Endodermal cell (in vitro differentiated cells): ENCODE measurements around the gene JMJD1C. TPM values are rescaled to one million over a fixed set of nuclear protein-coding genes. Genes with fewer than 3 reads are reported as not detected.

ENCODE experiments used
- DNase-seq: peaks from one replicate; pipeline ENCODE4 v3.0.0-alpha.2; 2017
- H3K27ac ChIP-seq: 2 replicates; pipeline ENCODE4 v1.5.1; 2013; ENCODE audit warnings: mild to moderate bottlenecking, low read depth, low read length, moderate library complexity
- H3K27me3 ChIP-seq: 2 replicates; pipeline ENCODE4 v1.6.1; 2013; ENCODE audit warnings: mild to moderate bottlenecking, low read length, moderate library complexity; ENCODE audit not compliant: insufficient read depth, control insufficient read depth, poor library complexity, severe bottlenecking
- H3K36me3 ChIP-seq: 2 replicates; pipeline ENCODE4 v1.7.0; 2013; ENCODE audit warnings: mild to moderate bottlenecking, low read length, moderate library complexity; ENCODE audit not compliant: control insufficient read depth, insufficient read depth
- H3K4me1 ChIP-seq: one replicate; pipeline ENCODE4 v1.7.0; 2013; ENCODE audit warnings: low read length; ENCODE audit not compliant: control insufficient read depth, insufficient read depth
- H3K4me3 ChIP-seq: 2 replicates; pipeline ENCODE4 v1.5.1; 2013; ENCODE audit warnings: mild to moderate bottlenecking, low read length, moderate library complexity
- H3K9ac ChIP-seq: 2 replicates; pipeline ENCODE4 v1.6.1; 2013; ENCODE audit warnings: mild to moderate bottlenecking, low read length, moderate library complexity; ENCODE audit not compliant: poor library complexity, severe bottlenecking; ENCODE audit errors: extremely low read depth
- H3K9me3 ChIP-seq: 2 replicates; pipeline ENCODE4 v1.6.1; 2013; ENCODE audit warnings: mild to moderate bottlenecking, low read length, moderate library complexity; ENCODE audit not compliant: control insufficient read depth
- H3K27ac Mint-ChIP-seq: 2 replicates; pipeline ENCODE4 v1.8.0; 2020; ENCODE audit warnings: mixed read lengths
- H3K27me3 Mint-ChIP-seq: 2 replicates; pipeline ENCODE4 v1.8.0; 2021; ENCODE audit warnings: mild to moderate bottlenecking, mixed read lengths; ENCODE audit not compliant: insufficient read depth
- H3K36me3 Mint-ChIP-seq: 2 replicates; pipeline ENCODE4 v1.8.0; 2020; ENCODE audit warnings: low read depth, mixed read lengths
- H3K4me1 Mint-ChIP-seq: 2 replicates; pipeline ENCODE4 v1.8.0; 2020; ENCODE audit warnings: mixed read lengths
- H3K4me3 Mint-ChIP-seq: 2 replicates; pipeline ENCODE4 v1.8.0; 2020; ENCODE audit warnings: mild to moderate bottlenecking, moderate library complexity, mixed read lengths
- H3K9me3 Mint-ChIP-seq: 2 replicates; pipeline ENCODE4 v1.8.0; 2020; ENCODE audit warnings: mild to moderate bottlenecking, mixed read lengths
- WGBS, 2 experiments: methylation state at CpG; one replicate each; pipeline versions ENCODE4 v1.1.5 to v1.1.7; 2013; ENCODE audit warnings: missing lambda C conversion rate in 2 of 2, mixed read lengths in 1 of 2; ENCODE audit not compliant: insufficient coverage in 1 of 2, insufficient read length in 1 of 2; 5-methylcytosine and 5-hydroxymethylcytosine counted together
- total RNA-seq, 2 donors: library from RNA; stranded (reverse); fragmentation: NEBNext Ultra II Directional in 1 of 2; extraction: Animal tissue kit (Norgen Biotek cat#: 25700) in 1 of 2; gene quantifications; 2 replicates in 1 of 2; 3 replicates in 1 of 2; pipeline ENCODE4 v1.2.1, GENCODE V29; 2021
- TF ChIP-seq, protein P1 (sequence below): fragments of 200-600 bp; sonication (generic); conservative IDR thresholded peaks from 2 replicates; pipeline ENCODE4 v1.5.0; 2021; ENCODE audit warnings: antibody characterized with exemption, mild to moderate bottlenecking

The JMJD1C gene
- total RNA-seq, 2 donors from 2014 or later: 91.3 to 114 TPM

GRCh38 chr10:63421591-63421990 lies 44.2 kb downstream of the JMJD1C start:
- no peak for DNase-seq
- no peaks in the 10 kb centered on the region for H3K9me3 Mint-ChIP-seq
- no peak overlapping the region for H3K27ac ChIP-seq
- no peaks in the 10 kb centered on the region for H3K27me3 ChIP-seq
- H3K4me3 ChIP-seq: no peak overlapping the region
- peak overlapping the region; percentile 39 for H3K27ac Mint-ChIP-seq
- H3K9ac ChIP-seq: no peak overlapping the region
- H3K36me3 Mint-ChIP-seq: peaks cover 9% of the 10 kb centered on the region
- TF ChIP-seq, protein P1, sequence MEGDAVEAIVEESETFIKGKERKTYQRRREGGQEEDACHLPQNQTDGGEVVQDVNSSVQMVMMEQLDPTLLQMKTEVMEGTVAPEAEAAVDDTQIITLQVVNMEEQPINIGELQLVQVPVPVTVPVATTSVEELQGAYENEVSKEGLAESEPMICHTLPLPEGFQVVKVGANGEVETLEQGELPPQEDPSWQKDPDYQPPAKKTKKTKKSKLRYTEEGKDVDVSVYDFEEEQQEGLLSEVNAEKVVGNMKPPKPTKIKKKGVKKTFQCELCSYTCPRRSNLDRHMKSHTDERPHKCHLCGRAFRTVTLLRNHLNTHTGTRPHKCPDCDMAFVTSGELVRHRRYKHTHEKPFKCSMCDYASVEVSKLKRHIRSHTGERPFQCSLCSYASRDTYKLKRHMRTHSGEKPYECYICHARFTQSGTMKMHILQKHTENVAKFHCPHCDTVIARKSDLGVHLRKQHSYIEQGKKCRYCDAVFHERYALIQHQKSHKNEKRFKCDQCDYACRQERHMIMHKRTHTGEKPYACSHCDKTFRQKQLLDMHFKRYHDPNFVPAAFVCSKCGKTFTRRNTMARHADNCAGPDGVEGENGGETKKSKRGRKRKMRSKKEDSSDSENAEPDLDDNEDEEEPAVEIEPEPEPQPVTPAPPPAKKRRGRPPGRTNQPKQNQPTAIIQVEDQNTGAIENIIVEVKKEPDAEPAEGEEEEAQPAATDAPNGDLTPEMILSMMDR: no peak
- H3K9me3 ChIP-seq: no peaks in the 10 kb centered on the region
- no peaks in the 10 kb centered on the region for H3K27me3 Mint-ChIP-seq
- H3K36me3 ChIP-seq: peaks cover 4% of the 10 kb centered on the region
- H3K4me1 ChIP-seq: peaks cover 7% of the 10 kb centered on the region
- H3K4me1 Mint-ChIP-seq: peaks cover 19% of the 10 kb centered on the region
- H3K4me3 Mint-ChIP-seq: no peak overlapping the region

DNA sequence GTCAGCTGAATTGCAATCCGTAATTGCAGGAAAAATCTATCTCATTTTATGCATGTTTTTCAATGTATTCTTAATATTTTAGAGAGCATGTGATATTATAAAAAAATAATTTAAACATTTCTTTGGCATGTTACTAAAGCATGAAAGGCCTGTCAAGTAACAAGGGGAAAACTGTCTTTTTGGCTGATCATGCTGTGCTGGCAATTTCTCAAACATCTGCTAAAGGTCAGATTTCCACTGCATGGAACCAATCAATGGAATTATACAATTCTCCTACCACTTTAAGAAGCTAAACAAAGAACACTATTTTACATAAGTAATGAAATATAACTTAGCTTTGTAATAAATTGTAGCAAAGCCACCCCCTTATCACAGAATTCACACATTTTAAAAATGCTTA lies 49.4 kb downstream of the JMJD1C start:
- no peaks in the 10 kb centered on the region for H3K36me3 ChIP-seq
- no CpG with 5 or more reads among the region's 1 CpG for WGBS, 2 experiments
- no peak overlapping the region for H3K9ac ChIP-seq
- Mint-ChIP-seq H3K27me3 (no peaks in the 10 kb centered on the region), H3K27ac (no peak overlapping the region), H3K4me3 (no peak overlapping the region), H3K36me3 (peaks cover 7% of the 10 kb centered on the region), H3K9me3 (no peaks in the 10 kb centered on the region), H3K4me1 (peaks cover 28% of the 10 kb centered on the region)
- TF ChIP-seq, protein P1: no peak
- no peaks in the 10 kb centered on the region for H3K27me3 ChIP-seq
- peaks cover 7% of the 10 kb centered on the region for H3K4me1 ChIP-seq
- no peaks in the 10 kb centered on the region for H3K9me3 ChIP-seq
- no peak overlapping the region for H3K27ac ChIP-seq
- DNase-seq: no peak
- no peak overlapping the region for H3K4me3 ChIP-seq

- Histone ChIP-seq H3K4me1 (peaks cover 7% of the 10 kb centered on the region), H3K9me3 (no peaks in the 10 kb centered on the region), H3K4me3 (no peak overlapping the region), H3K27ac (peak overlapping the region; percentile 25), H3K36me3 (no peaks in the 10 kb centered on the region), H3K27me3 (no peaks in the 10 kb centered on the region), H3K9ac (no peak overlapping the region)
- H3K9me3 Mint-ChIP-seq: no peaks in the 10 kb centered on the region
- TF ChIP-seq, protein P1: no peak
- H3K27ac Mint-ChIP-seq: no peak overlapping the region
- DNase-seq: no peak
- peaks cover 4% of the 10 kb centered on the region for H3K36me3 Mint-ChIP-seq
- 79 to 100% methylated on average over 1 to 4 of the region's 5 CpGs for whole genome bisulfite sequencing, 2 experiments
- H3K4me3 Mint-ChIP-seq: no peak overlapping the region
- peaks cover 31% of the 10 kb centered on the region for H3K4me1 Mint-ChIP-seq
- no peaks in the 10 kb centered on the region for H3K27me3 Mint-ChIP-seq
These were observed 50.0 kb downstream of the JMJD1C start for GRCh38 chr10:63415640-63416244.
